Naive B cell (primary cell): ENCODE measurements around the gene LBHD1. TPM values are rescaled to one million over a fixed set of nuclear protein-coding genes. Genes with fewer than 3 reads are reported as not detected.
A peak's percentile ranks its signal among the peaks of the same experiment; 100 is the strongest.
"Not testable (repeated sequence)": the region's sequence is repeated elsewhere in the genome, so short reads cannot be mapped to it uniquely, and the experiment has no call there.

ENCODE experiments used
- ATAC-seq, 2 donors: fragments of 150-1000 bp; cut with Tn5 transposase; 2 replicates each; pipeline ENCODE4 v1.10.0; 2021; ENCODE audit warnings: low read depth in 2 of 2, mild to moderate bottlenecking in 2 of 2, moderate library complexity in 2 of 2
- DNase-seq: peaks from one replicate; pipeline ENCODE4 v3.0.0; 2022
- H3K27ac Mint-ChIP-seq, 6 donors: one replicate each; pipeline ENCODE4 v1.8.0; 2020 to 2022; ENCODE audit warnings: mild to moderate bottlenecking in 6 of 6, mixed read lengths in 6 of 6, moderate library complexity in 5 of 6, inconsistent platforms in 2 of 6
- H3K27me3 Mint-ChIP-seq, 3 donors: one replicate each; pipeline ENCODE4 v1.8.0; 2021 to 2022; ENCODE audit warnings: mixed read lengths in 3 of 3, mild to moderate bottlenecking in 1 of 3
- H3K36me3 Mint-ChIP-seq, 2 donors: one replicate each; pipeline ENCODE4 v1.8.0; 2020 to 2022; ENCODE audit warnings: mixed read lengths in 2 of 2, inconsistent platforms in 1 of 2, mild to moderate bottlenecking in 1 of 2
- H3K4me1 Mint-ChIP-seq, 3 donors: one replicate each; pipeline ENCODE4 v1.8.0; 2020 to 2022; ENCODE audit warnings: mixed read lengths in 3 of 3, inconsistent platforms in 1 of 3, mild to moderate bottlenecking in 1 of 3, moderate library complexity in 1 of 3
- H3K4me3 Mint-ChIP-seq, 8 donors: one replicate each; pipeline ENCODE4 v1.8.0; 2020 to 2022; ENCODE audit warnings: mild to moderate bottlenecking in 8 of 8, mixed read lengths in 8 of 8, moderate library complexity in 8 of 8, inconsistent platforms in 2 of 8
- H3K9me3 Mint-ChIP-seq, 7 donors: one replicate each; pipeline ENCODE4 v1.8.0; 2020 to 2022; ENCODE audit warnings: mixed read lengths in 7 of 7, mild to moderate bottlenecking in 5 of 7, inconsistent platforms in 2 of 7, moderate library complexity in 1 of 7
- polyA plus RNA-seq, 6 donors: library from polyadenylated mRNA; unstranded; fragments of 300-500 nt; fragmentation: Illumina TruSeq; gene quantifications; one replicate each; pipeline ENCODE4 v1.2.3, GENCODE V29; 2021; ENCODE audit warnings: low read depth in 6 of 6

LBHD1 gene
- polyA plus RNA-seq, 6 donors from 2014 or later, result 3.5 to 12.4 (median 5.1) TPM

DNA sequence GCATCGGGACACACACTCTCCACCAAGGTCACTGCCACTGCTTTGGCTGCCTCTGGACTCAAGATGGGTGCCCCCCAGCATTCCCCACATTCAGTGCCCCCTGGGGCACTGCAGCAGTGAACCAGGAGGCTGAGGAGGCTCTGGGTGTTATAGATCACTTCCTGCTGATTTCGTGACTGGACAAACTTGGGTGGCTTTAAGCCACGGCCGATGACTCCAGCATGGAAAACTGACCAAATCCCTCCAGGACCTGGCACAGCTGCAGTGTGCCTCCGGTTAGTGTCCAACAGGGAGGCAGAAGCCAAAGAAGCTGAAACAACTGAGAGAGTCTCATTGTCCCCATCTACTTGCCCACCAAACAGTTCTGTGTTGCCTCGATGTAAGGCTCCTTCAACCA is 24.5 kb downstream of the LBHD1 start:
- Mint-ChIP-seq H3K4me1 (peaks cover 17 to 39% (median 37%) of the 10 kb centered on the region in 3 donors), H3K27me3 (no peaks in the 10 kb centered on the region), H3K36me3 (no peaks in the 10 kb centered on the region), H3K27ac (no peak overlapping the region), H3K4me3 (peak overlapping the region in 2 of 8 donors; percentile 16 to 25), H3K9me3 (no peaks in the 10 kb centered on the region)
- ATAC-seq (no peak), DNase-seq (no peak)

DNA sequence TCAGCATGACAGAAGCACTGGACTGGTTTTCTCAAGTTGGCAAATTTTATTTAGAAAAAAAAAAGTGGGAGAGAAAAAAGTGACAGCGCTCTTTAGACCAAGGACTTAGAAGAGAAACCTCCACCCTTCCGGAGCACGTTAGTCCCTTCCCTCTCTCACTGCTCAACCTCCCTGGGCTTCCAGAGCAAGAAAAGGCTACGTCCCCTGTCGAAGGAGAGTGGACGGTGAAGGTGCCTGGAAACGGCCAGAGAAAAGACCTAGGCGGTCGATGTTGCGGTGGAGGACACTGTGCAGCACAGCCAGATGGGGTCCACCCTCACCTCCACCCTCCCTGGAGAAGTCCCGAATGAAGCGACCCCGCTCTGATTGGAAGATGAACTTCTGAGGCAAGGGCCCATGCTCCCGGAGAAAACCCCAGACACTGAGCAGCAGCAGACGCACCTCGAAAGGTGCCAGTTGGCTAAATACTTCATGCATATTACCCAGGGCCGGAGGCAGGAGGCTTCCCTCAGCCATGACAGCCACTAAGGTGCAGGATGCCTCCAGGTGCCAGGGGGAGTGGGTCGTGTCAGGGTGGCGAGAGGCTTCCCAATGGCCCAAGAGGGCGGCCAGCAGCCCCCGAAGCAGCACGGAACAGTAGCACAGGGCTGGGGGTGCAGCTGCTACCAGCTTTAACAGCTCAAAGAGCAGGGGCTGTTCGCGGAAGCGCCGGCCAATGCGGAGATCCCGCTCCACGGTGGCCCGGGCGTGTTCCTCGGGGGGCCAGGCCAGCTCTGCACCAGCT is 25.1 kb downstream of the LBHD1 start:
- no peak for DNase-seq
- Mint-ChIP-seq H3K4me1 (peaks cover 12 to 33% (median 31%) of the 10 kb centered on the region in 3 donors), H3K4me3 (peak overlapping the region; percentile 77 to 97 (median 94)), H3K9me3 (no peaks in the 10 kb centered on the region), H3K36me3 (no peaks in the 10 kb centered on the region), H3K27me3 (no peaks in the 10 kb centered on the region), H3K27ac (peak overlapping the region in 5 of 6 donors; percentile 89 to 98 (median 93))
- ATAC-seq, result no peak

DNA sequence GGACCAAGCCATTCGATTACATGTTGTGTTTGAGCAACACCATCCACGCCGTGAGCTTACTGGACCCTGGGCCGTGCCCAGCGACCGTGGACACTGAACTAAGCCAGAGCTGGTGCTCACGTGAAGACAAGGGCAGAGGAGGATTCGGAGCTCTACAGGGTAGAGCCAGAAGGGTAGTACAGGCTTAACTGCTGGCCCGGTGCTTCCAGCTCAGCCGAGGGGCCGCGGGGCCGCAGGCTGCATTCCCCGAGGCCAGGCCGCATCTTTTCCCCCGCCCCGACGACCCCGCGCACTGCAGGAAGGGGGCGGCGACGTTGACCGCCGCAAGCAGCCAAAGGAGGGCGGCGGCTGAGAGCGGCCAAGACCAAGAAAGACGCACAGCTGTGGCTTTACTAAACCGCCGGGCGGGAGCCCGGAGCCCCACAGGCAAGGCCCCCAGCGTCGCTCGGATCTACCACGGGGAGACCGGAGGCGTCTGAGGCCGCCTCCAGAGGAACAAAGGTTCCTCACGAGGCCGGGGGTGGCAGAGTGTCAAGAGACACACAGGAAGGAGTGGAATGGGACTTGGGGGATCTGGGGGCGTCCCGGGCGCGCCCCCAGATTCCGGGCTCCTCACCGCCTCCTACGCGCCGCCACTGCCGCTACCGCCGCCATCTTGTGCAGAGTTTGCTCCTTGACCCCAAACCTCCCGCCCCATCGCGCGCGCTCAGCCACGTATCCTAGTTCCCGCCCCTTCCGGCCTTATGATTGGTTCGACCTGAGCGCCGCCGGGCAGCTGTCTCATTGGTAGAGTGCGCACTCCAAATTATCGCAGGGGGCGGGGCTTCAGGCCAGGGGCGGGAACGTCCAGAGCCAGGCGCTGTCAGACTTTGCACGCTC is 25.9 kb downstream of the LBHD1 start, which contains the start of gene GANAB:
Gene GANAB (minus strand): TSS at position 668 of the 879 bp plus-strand sequence. CDS start 14 bp downstream, at position 654.
- H3K27ac Mint-ChIP-seq, result peak within 1 kb of the TSS; percentile 89 to 98 (median 95)
- ATAC-seq (peak; percentile 99), DNase-seq (peak; percentile 97)
- no peaks in the 10 kb centered on the region for H3K36me3 Mint-ChIP-seq
- H3K4me1 Mint-ChIP-seq, result peaks cover 12 to 31% (median 28%) of the 10 kb centered on the region in 3 donors
- peak within 1 kb of the TSS; percentile 77 to 97 (median 94) for H3K4me3 Mint-ChIP-seq
- H3K9me3 Mint-ChIP-seq, result no peaks in the 10 kb centered on the region
- H3K27me3 Mint-ChIP-seq, result no peaks in the 10 kb centered on the region

DNA sequence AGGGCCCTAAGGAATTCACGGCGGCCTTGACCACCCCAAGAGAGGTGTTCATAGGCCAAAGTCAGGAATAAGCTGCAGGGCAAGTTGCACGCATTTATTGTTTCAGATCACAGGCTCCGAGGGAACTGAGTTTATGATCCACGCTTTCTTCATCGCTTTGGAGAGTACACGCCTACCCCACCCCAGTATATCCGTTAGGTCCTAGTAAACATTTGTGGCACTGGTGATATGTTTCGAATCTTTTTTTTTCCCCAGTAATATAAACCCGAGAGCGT is 26.5 kb downstream of the LBHD1 start:
- H3K4me3 Mint-ChIP-seq, result peak overlapping the region; percentile 77 to 97 (median 94)
- DNase-seq (no peak), ATAC-seq (no peak)
- H3K9me3 Mint-ChIP-seq, result no peaks in the 10 kb centered on the region
- H3K4me1 Mint-ChIP-seq, result peaks cover 16 to 34% (median 28%) of the 10 kb centered on the region in 3 donors
- H3K27ac Mint-ChIP-seq, result peak overlapping the region; percentile 63 to 97 (median 94)
- H3K36me3 Mint-ChIP-seq, result no peaks in the 10 kb centered on the region
- no peaks in the 10 kb centered on the region for H3K27me3 Mint-ChIP-seq

DNA sequence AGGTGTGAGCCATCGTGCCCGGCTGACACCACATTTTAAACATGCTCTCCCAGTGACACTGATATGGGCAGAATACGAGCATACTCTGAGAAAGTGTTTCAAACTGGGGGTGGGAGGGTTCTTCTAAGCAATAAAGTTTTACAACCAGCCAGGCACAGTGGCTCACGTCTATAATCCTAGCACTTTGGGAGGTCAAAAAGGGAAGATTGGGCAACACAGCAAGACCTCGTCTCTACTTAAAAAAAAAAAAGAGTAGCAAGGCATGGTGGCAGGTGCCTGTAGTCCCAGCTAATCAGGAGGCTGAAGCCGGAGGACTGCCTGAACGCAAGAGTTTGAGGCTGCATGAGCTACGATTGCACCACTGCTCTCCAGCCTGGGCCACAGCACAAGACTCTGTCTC is 27.8 kb downstream of the LBHD1 start:
- Mint-ChIP-seq H3K4me3 (peak overlapping the region in 6 of 8 donors; percentile 26 to 93 (median 62)), H3K4me1 (peaks cover 21 to 46% (median 31%) of the 10 kb centered on the region in 3 donors), H3K36me3 (peaks cover 0 to 6% of the 10 kb centered on the region in 2 donors), H3K9me3 (no peaks in the 10 kb centered on the region), H3K27me3 (no peaks in the 10 kb centered on the region), H3K27ac (peak overlapping the region in 2 of 6 donors; percentile 49 to 93)
- ATAC-seq (no peak), DNase-seq (no peak)

DNA sequence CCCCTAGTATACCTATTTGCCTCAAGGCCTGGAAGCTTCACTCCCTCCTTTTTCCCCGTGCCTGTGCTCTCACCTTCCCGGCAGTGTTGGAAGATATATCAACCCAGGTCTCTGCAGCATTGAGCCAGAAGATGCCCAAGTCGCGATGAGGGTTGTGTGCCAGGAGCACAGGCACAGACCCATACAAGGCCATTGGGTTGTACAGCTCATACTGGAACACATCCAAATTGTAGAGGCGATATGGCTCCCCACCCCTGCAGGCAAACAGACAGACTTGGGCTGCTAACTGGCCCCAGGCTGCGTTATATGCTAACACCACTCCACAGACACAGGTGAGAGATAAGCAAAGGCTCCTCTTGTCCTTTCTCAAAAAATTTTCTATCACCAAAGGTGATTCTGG is 39.6 kb downstream of the LBHD1 start:
- Mint-ChIP-seq H3K4me3 (peak overlapping the region in 1 of 8 donors; percentile 33), H3K4me1 (peaks cover 1 to 18% (median 15%) of the 10 kb centered on the region in 3 donors), H3K36me3 (peaks cover 20 to 25% of the 10 kb centered on the region in 2 donors), H3K27me3 (no peaks in the 10 kb centered on the region), H3K27ac (peak overlapping the region in 2 of 6 donors; percentile 46 to 72), H3K9me3 (no peaks in the 10 kb centered on the region)
- no peak for ATAC-seq
- DNase-seq, result no peak

DNA sequence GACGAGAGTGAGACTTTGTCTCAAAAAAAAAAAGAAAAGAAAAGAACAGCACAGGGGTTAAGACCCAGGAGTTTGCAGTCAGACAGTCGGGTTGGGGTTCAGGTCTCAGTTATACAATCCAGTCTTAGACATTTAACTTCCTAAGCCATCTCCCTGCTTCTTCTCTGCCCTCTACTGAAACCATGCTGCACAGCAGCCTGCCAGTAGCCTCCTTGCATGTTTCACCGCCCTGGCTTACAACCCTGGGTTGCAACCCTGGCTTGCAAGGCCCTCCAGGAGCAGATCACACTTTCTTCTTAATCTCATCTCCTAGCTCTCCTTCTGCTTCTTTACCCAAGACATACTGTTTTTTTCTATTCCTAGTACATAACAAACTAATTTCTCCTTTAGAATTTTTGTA is 44.4 kb downstream of the LBHD1 start:
- H3K9me3 Mint-ChIP-seq, result no peaks in the 10 kb centered on the region
- DNase-seq (no peak), ATAC-seq (no peak)
- H3K27ac Mint-ChIP-seq, result peak overlapping the region in 2 of 6 donors; percentile 22 to 26
- H3K4me3 Mint-ChIP-seq, result no peak overlapping the region
- H3K4me1 Mint-ChIP-seq, result peaks cover 0 to 8% (median 7%) of the 10 kb centered on the region in 3 donors
- peaks cover 12 to 42% of the 10 kb centered on the region in 2 donors for H3K36me3 Mint-ChIP-seq
- no peaks in the 10 kb centered on the region for H3K27me3 Mint-ChIP-seq

DNA sequence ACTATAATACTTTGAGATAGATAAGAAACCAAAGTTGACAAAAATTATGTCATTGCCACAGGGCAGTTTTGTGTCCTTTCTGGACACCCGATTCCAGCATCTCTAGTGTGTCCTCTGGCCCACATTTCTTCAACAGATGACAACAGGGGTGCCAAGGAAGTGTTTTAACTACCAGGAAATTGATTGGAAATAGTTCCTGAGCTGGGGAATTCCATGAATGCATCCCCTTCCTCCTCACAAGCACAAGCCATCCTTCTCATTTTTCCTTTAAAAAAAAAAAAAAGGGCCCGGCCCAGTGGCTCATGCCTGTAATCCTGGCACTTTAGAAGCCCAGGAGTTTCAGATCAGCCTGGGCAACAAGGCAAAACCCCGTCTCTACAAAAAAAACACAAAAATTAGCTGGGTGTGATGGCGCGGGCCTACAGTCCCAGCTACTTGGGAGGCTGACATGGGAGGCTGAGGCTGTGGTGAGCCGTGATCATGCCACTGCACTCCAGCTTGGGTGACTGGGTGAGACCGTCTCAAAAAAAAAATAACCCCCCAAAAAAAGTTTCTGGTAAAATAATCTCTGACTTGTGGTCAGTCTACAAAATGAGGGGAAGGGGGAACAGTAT is 49.5 kb downstream of the LBHD1 start:
- Mint-ChIP-seq H3K36me3 (peaks cover 0 to 25% of the 10 kb centered on the region in 2 donors), H3K4me3 (peak overlapping the region in 7 of 8 donors; percentile 91 to 97 (median 92)), H3K27me3 (no peaks in the 10 kb centered on the region), H3K9me3 (no peaks in the 10 kb centered on the region), H3K4me1 (peaks cover 19 to 31% (median 20%) of the 10 kb centered on the region in 3 donors), H3K27ac (peak overlapping the region; percentile 97 to 100 (median 98))
- no peak for DNase-seq
- no peak for ATAC-seq

DNA sequence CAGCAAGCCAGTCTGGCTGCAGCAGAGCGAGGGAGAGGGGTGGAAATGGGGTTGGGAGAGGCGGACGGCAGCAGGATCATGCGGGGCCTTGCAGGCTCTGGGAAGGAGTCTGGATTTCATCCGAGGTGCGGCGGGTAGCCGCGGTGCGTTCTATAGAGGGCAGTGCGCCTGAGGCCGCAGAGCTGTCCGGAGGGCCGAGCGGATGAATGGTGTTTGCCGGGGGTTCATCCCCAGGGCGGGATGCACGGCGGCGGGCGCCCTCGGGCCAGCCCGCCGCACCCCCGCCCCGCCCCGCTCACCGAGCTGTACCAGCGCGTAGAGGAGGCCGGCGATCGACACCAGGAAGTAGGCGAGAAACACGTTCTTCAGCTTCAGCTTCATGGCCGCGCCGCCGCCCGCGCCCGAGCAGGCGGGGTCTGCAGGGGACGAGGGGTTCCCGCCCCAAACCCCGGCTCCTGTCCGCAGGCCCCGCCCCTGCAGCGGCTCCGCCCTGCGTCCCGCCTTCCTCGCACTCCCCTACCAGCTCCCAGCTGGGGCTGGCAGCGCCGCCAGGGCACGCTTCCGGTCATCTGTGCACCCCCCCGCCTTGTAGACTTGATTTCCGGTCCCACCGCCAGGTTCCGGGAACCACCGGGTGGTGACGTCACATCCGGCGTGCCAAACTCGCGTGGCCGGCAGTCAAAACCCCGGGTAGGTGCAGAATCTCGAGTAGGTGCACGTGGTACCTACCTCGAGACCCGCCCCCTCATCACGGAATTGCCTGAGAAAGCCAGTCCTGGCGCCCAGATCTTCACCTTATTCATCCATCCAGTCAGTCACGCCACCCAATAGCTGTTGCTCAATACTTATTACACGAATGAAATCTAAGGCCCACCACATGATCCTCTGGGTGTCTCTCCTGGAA is 50.2 kb downstream of the LBHD1 start, which contains the start of gene B3GAT3:
Gene B3GAT3 (minus strand): TSS at position 420 of the 904 bp plus-strand sequence. CDS start 39 bp downstream, at position 381.
- DNase-seq (peak; percentile 98), ATAC-seq (peak; percentile 85 to 86)
- H3K36me3 Mint-ChIP-seq, result peaks cover 0 to 20% of the 10 kb centered on the region in 2 donors
- no peaks in the 10 kb centered on the region for H3K27me3 Mint-ChIP-seq
- no peaks in the 10 kb centered on the region for H3K9me3 Mint-ChIP-seq
- peaks cover 19 to 31% (median 20%) of the 10 kb centered on the region in 3 donors for H3K4me1 Mint-ChIP-seq
- H3K27ac Mint-ChIP-seq, result peak within 1 kb of the TSS; percentile 98 to 100 (median 98)
- peak within 1 kb of the TSS; percentile 91 to 98 (median 95) for H3K4me3 Mint-ChIP-seq

DNA sequence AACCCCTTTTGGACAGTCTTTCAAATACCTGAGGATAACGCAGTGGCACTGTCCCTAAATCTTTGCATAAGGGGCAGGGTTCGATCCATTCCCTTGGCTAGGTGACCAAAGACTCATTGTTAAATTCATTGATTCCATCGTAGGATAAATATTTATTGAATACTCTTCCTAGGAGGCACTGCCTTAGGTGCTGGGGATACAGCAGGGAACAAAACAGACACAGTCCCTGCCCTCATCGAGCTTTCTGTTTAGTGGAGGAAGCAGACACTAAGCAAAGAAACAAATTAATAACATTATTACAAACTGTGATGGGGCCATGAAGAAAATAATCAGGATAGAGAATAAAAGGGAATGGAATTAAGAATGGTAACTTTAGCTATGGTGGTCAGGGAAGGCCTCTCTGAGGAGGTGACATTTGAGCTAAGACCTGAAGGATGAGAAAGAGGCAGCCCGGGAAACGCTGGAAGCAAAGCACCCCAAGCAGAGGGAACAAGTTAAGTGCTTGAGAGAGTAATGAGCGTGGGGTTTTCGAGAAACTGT is 51.0 kb downstream of the LBHD1 start:
- peaks cover 0 to 14% of the 10 kb centered on the region in 2 donors for H3K36me3 Mint-ChIP-seq
- H3K4me3 Mint-ChIP-seq, result peak overlapping the region; percentile 91 to 98 (median 95)
- peaks cover 19 to 31% (median 20%) of the 10 kb centered on the region in 3 donors for H3K4me1 Mint-ChIP-seq
- no peak for ATAC-seq
- DNase-seq, result no peak
- H3K27ac Mint-ChIP-seq, result peak overlapping the region; percentile 94 to 99 (median 98)
- H3K27me3 Mint-ChIP-seq, result no peaks in the 10 kb centered on the region
- no peaks in the 10 kb centered on the region for H3K9me3 Mint-ChIP-seq

DNA sequence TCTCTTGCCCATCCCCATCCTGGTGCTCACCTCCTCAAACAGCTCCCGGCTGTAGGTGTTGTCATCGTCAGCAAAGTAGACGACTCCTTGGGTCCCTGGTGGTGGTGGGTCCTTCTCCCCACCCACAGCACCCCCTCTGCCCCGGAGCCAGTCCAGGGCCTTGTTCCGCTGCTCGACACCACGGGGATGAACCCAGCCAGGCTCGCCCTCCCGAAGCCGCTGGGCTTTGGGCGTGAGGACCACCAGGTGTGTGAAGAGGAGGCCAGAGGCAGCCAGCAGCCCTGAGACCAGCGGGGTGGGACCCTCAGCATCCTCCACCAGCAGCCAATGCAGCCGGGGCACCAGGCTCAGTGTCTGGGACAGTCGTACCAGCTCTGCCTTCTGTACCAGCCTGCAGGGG is 55.1 kb downstream of the LBHD1 start:
- not testable (repeated sequence) for DNase-seq, H3K9me3 Mint-ChIP-seq, H3K36me3 Mint-ChIP-seq, ATAC-seq, H3K4me3 Mint-ChIP-seq, H3K27me3 Mint-ChIP-seq
- Mint-ChIP-seq H3K27ac (peak overlapping the region in 1 of 6 donors; percentile 66), H3K4me1 (peaks cover 24 to 32% (median 30%) of the 10 kb centered on the region in 3 donors)

DNA sequence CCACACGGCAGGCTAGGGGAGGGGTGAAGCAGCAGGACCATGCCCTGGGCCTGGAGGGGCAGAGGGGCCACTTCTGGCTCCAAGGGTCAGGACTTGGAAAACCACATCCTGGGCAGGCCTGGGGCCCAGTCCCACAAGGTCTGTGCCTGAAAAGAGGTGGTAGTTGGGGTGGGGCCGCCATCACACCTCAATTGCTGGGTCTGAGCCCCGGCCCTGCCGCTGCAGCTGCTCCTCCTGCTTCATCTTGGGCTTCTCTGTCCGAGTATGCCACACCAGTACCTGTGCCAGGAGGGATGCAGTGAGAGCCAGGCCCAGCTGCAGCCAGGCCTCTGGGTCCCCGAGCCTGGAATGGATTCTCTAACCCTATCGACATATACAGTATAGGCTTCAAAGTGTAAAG is 56.5 kb downstream of the LBHD1 start:
- H3K4me3 Mint-ChIP-seq, result peak overlapping the region in 1 of 8 donors; percentile 15
- H3K4me1 Mint-ChIP-seq, result peaks cover 21 to 34% (median 31%) of the 10 kb centered on the region in 3 donors
- peak overlapping the region in 1 of 6 donors; percentile 96 for H3K27ac Mint-ChIP-seq
- H3K9me3 Mint-ChIP-seq, result peaks cover 0 to 2% (median 0%) of the 10 kb centered on the region in 7 donors
- no peak for DNase-seq
- no peak for ATAC-seq
- no peaks in the 10 kb centered on the region for H3K27me3 Mint-ChIP-seq
- H3K36me3 Mint-ChIP-seq, result no peaks in the 10 kb centered on the region
